HCT116 (cell line): Measurements from ENCODE around the gene SPACA9. TPM values are rescaled to one million over a fixed set of nuclear protein-coding genes. Genes with fewer than 3 reads are reported as not detected.

Experiments
- ATAC-seq: fragments of 200-7000 bp; cut with Tn5 transposase; 2 replicates; pipeline ENCODE4 v1.9.1; 2020; ENCODE audit warnings: mild to moderate bottlenecking, moderate library complexity
- BruUV-seq: library from RNA; stranded (reverse); fragments of 400-500 nt; replicated peaks from 2 replicates; lab custom pipeline; 2021; lab: Mats Ljungman, UMichigan
- CTCF ChIA-PET: fragments of 300-600 bp; sonication (Branson Sonifier 250); formaldehyde crosslinking; loops from one replicate; lab custom pipeline; 2021; ENCODE audit warnings: antibody characterized with exemption; lab: Charles Lee
- POLR2A ChIA-PET: fragments of 300-600, 350-600 bp; sonication (Branson Sonifier 250); formaldehyde crosslinking; loops from one replicate; lab custom pipeline; 2021; ENCODE audit warnings: antibody characterized with exemption; lab: Charles Lee
- RAD21 ChIA-PET, 2 experiments: fragments of 300-600 bp; sonication (Branson Sonifier 250); formaldehyde crosslinking; loops; one replicate each; lab custom pipeline; 2023; ENCODE audit warnings: low total read pairs in 2 of 2; ENCODE audit not compliant: uncharacterized antibody in 2 of 2, unreplicated experiment in 2 of 2, low non-redundant PET in 1 of 2; lab: Charles Lee
- DNase-seq: peaks from one replicate; pipeline ENCODE4 v3.0.0-alpha.2; 2010; ENCODE audit warnings: low read depth, low spot score
- H2AFZ ChIP-seq: fragments of 200-600 bp; shearing (Covaris generic), sonication (generic); 2 replicates; pipeline ENCODE4 v1.6.1; 2017; ENCODE audit warnings: low read depth, mixed run types, mixed read lengths, antibody characterized with exemption, low read length; ENCODE audit not compliant: poor library complexity, severe bottlenecking
- H3K27ac ChIP-seq: 2 replicates; pipeline ENCODE4 v1.5.1; 2012; ENCODE audit warnings: low read depth, low read length
- H3K27me3 ChIP-seq: fragments of 200-600 bp; sonication (generic); 2 replicates; pipeline ENCODE4 v1.6.1; 2016; ENCODE audit warnings: mixed run types, low read length, mixed read lengths; ENCODE audit not compliant: insufficient read depth
- H3K36me3 ChIP-seq, 2 experiments: fragments of 200-500 bp in 1 of 2; fragments of 200-600 bp in 1 of 2; sonication (Bioruptor generic) in 1 of 2; sonication (generic) in 1 of 2; 2 replicates each; pipeline versions ENCODE4 v1.5.1 to v1.6.1; 2014 to 2016; ENCODE audit warnings: low read length in 2 of 2, inconsistent platforms in 1 of 2, mixed read lengths in 1 of 2, mixed run types in 1 of 2; ENCODE audit not compliant: insufficient read depth in 2 of 2, control insufficient read depth in 1 of 2
- H3K4me1 ChIP-seq, 2 experiments: fragments of 200-600 bp in 1 of 2; sonication (generic) in 1 of 2; 2 replicates each; pipeline versions ENCODE4 v1.5.1 to v1.6.1; 2012 to 2017; ENCODE audit warnings: low read length in 2 of 2, inconsistent platforms in 1 of 2, mild to moderate bottlenecking in 1 of 2, mixed read lengths in 1 of 2, mixed run types in 1 of 2, moderate library complexity in 1 of 2; ENCODE audit not compliant: insufficient read depth in 2 of 2, control insufficient read depth in 1 of 2
- H3K4me2 ChIP-seq: fragments of 200-600 bp; sonication (generic); 2 replicates; pipeline ENCODE4 v1.6.1; 2017; ENCODE audit warnings: mixed run types, low read length, mixed read lengths
- H3K4me3 ChIP-seq, 2 experiments: fragments of 200-600 bp in 1 of 2; sonication (generic) in 1 of 2; replicated peaks in 1 of 2; 2 replicates each; pipeline ENCODE4 v1.5.1; 2011 to 2016; ENCODE audit warnings: low read length in 2 of 2, control low read depth in 1 of 2, low read depth in 1 of 2, mild to moderate bottlenecking in 1 of 2, mixed read lengths in 1 of 2, mixed run types in 1 of 2
- H3K79me2 ChIP-seq: fragments of 200-600 bp; sonication (generic); 2 replicates; pipeline ENCODE4 v1.6.1; 2017; ENCODE audit warnings: mild to moderate bottlenecking, mixed run types, low read length, moderate library complexity, mixed read lengths; ENCODE audit not compliant: insufficient read depth
- H3K9ac ChIP-seq: fragments of 200-600 bp; sonication (generic); 2 replicates; pipeline ENCODE4 v1.6.1; 2016; ENCODE audit warnings: low read length, mixed read lengths
- H3K9me2 ChIP-seq: fragments of 200-600 bp; sonication (generic), shearing (Covaris generic); 2 replicates; pipeline ENCODE4 v1.6.1; 2017; ENCODE audit warnings: mixed run types, mild to moderate bottlenecking, moderate library complexity; ENCODE audit not compliant: insufficient read depth
- H3K9me3 ChIP-seq, 2 experiments: fragments of 200-500 bp in 1 of 2; fragments of 200-600 bp in 1 of 2; sonication (Bioruptor generic) in 1 of 2; sonication (generic) in 1 of 2; 2 replicates each; pipeline ENCODE4 v1.6.1; 2014 to 2017; ENCODE audit warnings: low read length in 2 of 2, mixed read lengths in 2 of 2, inconsistent platforms in 1 of 2, low read depth in 1 of 2, mild to moderate bottlenecking in 1 of 2, mixed run types in 1 of 2, moderate library complexity in 1 of 2; ENCODE audit not compliant: control insufficient read depth in 1 of 2, insufficient read depth in 1 of 2
- H4K20me1 ChIP-seq: fragments of 200-600 bp; sonication (generic), shearing (Covaris generic); 2 replicates; pipeline ENCODE4 v1.6.1; 2017; ENCODE audit warnings: mixed run types, mild to moderate bottlenecking, moderate library complexity; ENCODE audit not compliant: insufficient read depth
- CBX3 ChIP-seq: IDR thresholded peaks from 2 replicates; pipeline ENCODE4 v1.6.1; 2012; ENCODE audit warnings: low read depth
- CEBPB ChIP-seq: IDR thresholded peaks from 2 replicates; pipeline ENCODE4 v1.6.1; 2012; ENCODE audit warnings: low read depth
- EGR1 ChIP-seq: IDR thresholded peaks from 2 replicates; pipeline ENCODE4 v1.6.1; 2012; ENCODE audit warnings: low read depth
- ELF1 ChIP-seq: IDR thresholded peaks from 2 replicates; pipeline ENCODE4 v1.6.1; 2012; ENCODE audit warnings: low read depth, borderline replicate concordance
- EZH2 ChIP-seq: fragments of 200-600 bp; sonication (generic); IDR thresholded peaks from 2 replicates; pipeline ENCODE4 v1.6.1; 2017; ENCODE audit warnings: antibody characterized with exemption, mixed run types
- FOSL1 ChIP-seq: IDR thresholded peaks from 2 replicates; pipeline ENCODE4 v1.6.1; 2012; ENCODE audit warnings: low read depth
- JUND ChIP-seq: IDR thresholded peaks from 2 replicates; pipeline ENCODE4 v1.6.1; 2012
- SIN3A ChIP-seq: IDR thresholded peaks from 2 replicates; pipeline ENCODE4 v1.6.1; 2012; ENCODE audit warnings: low read depth
- SRF ChIP-seq: IDR thresholded peaks from 2 replicates; pipeline ENCODE4 v1.6.1; 2012; ENCODE audit warnings: low read depth
- ZNF274 ChIP-seq: fragments of 200-500 bp; sonication (Bioruptor generic); IDR thresholded peaks from 2 replicates; pipeline ENCODE4 v1.6.1; 2014; ENCODE audit warnings: mild to moderate bottlenecking, low read depth, low read length, inconsistent platforms
- intact Hi-C: fragments of 100-400 bp; cut with micrococcal nuclease; formaldehyde crosslinking; loops from 2 replicates; pipeline ENCODE4 v1.10.0; 2022
- total RNA-seq: library from RNA; stranded (reverse); gene quantifications from one replicate; pipeline ENCODE4 v1.2.1, GENCODE V29; 2021; ENCODE audit not compliant: unreplicated experiment
- TF ChIP-seq, protein P1 (sequence below): IDR thresholded peaks from 2 replicates; pipeline ENCODE4 v1.6.1; 2012; ENCODE audit warnings: low read depth
- TF ChIP-seq, protein P2 (sequence below): IDR thresholded peaks from 2 replicates; pipeline ENCODE4 v1.6.1; 2012

SPACA9 gene
- total RNA-seq, 1 experiment from 2014 or later: 8.0 TPM

- ChIA-PET RAD21 (no interaction called here), POLR2A (no interaction called here), CTCF (interaction anchor here (0.9 kb wide), 2 partner anchors 8 to 11 kb away, joined by 3 read pairs; no protein-coding TSS in a partner anchor)
- H3K4me3 ChIP-seq: no peak overlapping the region
- no peak for ATAC-seq
- H3K4me2 ChIP-seq: no peak overlapping the region
- no peaks in the 10 kb centered on the region for H3K27me3 ChIP-seq
- no peak overlapping the region for H2AFZ ChIP-seq
- H3K4me1 ChIP-seq: no peaks in the 10 kb centered on the region
- H3K36me3 ChIP-seq: peaks cover 12 to 14% of the 10 kb centered on the region in 2 experiments; a peak in 2 of 4 replicates
- no TSS peak for BruUV-seq
- no peak overlapping the region for H3K9ac ChIP-seq
- H3K9me3 ChIP-seq: no peaks in the 10 kb centered on the region
- H3K79me2 ChIP-seq: no peaks in the 10 kb centered on the region
- intact Hi-C loops: no loop called here
- H4K20me1 ChIP-seq: no peaks in the 10 kb centered on the region
- H3K27ac ChIP-seq: no peak overlapping the region
- DNase-seq: no peak
- H3K9me2 ChIP-seq: no peaks in the 10 kb centered on the region
- TF ChIP-seq EZH2 (no peak), JUND (no peak), EGR1 (no peak), ZNF274 (no peak), CEBPB (no peak), SIN3A (no peak)
- TF ChIP-seq, protein P1, sequence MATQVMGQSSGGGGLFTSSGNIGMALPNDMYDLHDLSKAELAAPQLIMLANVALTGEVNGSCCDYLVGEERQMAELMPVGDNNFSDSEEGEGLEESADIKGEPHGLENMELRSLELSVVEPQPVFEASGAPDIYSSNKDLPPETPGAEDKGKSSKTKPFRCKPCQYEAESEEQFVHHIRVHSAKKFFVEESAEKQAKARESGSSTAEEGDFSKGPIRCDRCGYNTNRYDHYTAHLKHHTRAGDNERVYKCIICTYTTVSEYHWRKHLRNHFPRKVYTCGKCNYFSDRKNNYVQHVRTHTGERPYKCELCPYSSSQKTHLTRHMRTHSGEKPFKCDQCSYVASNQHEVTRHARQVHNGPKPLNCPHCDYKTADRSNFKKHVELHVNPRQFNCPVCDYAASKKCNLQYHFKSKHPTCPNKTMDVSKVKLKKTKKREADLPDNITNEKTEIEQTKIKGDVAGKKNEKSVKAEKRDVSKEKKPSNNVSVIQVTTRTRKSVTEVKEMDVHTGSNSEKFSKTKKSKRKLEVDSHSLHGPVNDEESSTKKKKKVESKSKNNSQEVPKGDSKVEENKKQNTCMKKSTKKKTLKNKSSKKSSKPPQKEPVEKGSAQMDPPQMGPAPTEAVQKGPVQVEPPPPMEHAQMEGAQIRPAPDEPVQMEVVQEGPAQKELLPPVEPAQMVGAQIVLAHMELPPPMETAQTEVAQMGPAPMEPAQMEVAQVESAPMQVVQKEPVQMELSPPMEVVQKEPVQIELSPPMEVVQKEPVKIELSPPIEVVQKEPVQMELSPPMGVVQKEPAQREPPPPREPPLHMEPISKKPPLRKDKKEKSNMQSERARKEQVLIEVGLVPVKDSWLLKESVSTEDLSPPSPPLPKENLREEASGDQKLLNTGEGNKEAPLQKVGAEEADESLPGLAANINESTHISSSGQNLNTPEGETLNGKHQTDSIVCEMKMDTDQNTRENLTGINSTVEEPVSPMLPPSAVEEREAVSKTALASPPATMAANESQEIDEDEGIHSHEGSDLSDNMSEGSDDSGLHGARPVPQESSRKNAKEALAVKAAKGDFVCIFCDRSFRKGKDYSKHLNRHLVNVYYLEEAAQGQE: no peak
Observed at GRCh38 chr9:132910376-132910775, 31.7 kb downstream of the SPACA9 start.

DNA sequence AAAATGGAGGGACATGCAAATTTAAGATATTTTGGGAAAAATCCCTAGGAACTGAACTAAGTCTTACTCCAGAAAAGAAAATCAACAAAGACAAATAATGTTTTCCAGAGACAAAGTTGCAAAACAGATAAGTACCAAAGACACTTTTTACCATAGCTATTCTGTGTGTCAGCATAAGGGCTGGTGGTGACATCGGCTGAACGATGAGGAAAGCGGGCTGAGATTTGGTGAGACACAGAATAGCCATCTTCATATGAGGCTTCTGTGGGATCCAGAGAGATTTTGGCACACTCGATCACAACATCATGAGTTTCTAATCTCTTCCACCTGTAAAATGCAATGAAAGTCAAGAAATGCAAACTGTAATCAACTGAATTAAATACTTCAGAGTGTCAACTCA is 33.4 kb downstream of the SPACA9 start:
- RAD21 ChIA-PET: no interaction called here
- intact Hi-C loops: no loop called here
- ATAC-seq (no peak), DNase-seq (no peak)
- H3K27me3 ChIP-seq: no peaks in the 10 kb centered on the region
- H3K79me2 ChIP-seq: no peaks in the 10 kb centered on the region
- POLR2A ChIA-PET: no interaction called here
- CTCF ChIA-PET: no interaction called here
- H3K36me3 ChIP-seq: peaks cover 12 to 14% of the 10 kb centered on the region in 2 experiments; a peak in 2 of 4 replicates
- H3K4me1 ChIP-seq: no peaks in the 10 kb centered on the region
- H3K4me2 ChIP-seq: no peak overlapping the region
- no peak overlapping the region for H3K27ac ChIP-seq
- H3K4me3 ChIP-seq: no peak overlapping the region
- H3K9me2 ChIP-seq: no peaks in the 10 kb centered on the region
- no peaks in the 10 kb centered on the region for H3K9me3 ChIP-seq
- no peaks in the 10 kb centered on the region for H4K20me1 ChIP-seq
- H2AFZ ChIP-seq: no peak overlapping the region
- no TSS peak for BruUV-seq
- no peak overlapping the region for H3K9ac ChIP-seq
- no peak for TF ChIP-seq ELF1
- TF ChIP-seq SRF: no peak
- TF ChIP-seq, protein P1: no peak
- TF ChIP-seq FOSL1: no peak
- no peak for TF ChIP-seq CBX3
- TF ChIP-seq, protein P2, sequence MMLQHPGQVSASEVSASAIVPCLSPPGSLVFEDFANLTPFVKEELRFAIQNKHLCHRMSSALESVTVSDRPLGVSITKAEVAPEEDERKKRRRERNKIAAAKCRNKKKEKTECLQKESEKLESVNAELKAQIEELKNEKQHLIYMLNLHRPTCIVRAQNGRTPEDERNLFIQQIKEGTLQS: no peak
